Posterior vena cava (tissue), 2 donors: ENCODE data around the gene CPVL. TPM values are rescaled to one million over a fixed set of nuclear protein-coding genes. Genes with fewer than 3 reads are reported as not detected.

Source experiments
- DNase-seq: peaks from one replicate; pipeline ENCODE4 v3.0.0-alpha.2; 2020; ENCODE audit warnings: low spot score
- intact Hi-C, 2 donors: fragments of 100-400 bp; cut with DNase I; formaldehyde crosslinking; loops; one replicate each; pipeline versions ENCODE4 v1.14.1 to v1.14.2; 2022 to 2023
- total RNA-seq, 2 donors: library from RNA; stranded (reverse); fragmentation: NEBNext Ultra II Directional; extraction: Animal tissue kit (Norgen Biotek cat#: 25700); gene quantifications; one replicate each; pipeline ENCODE4 v1.2.1, GENCODE V29; 2021
- donor health status: DM: yes; HTN: yes; CAD: no.
- donor health status: DM: yes; HTN: yes; CAD: no.

The CPVL gene
- total RNA-seq, 2 donors from 2014 or later = 23.8 to 44.9 TPM

DNA sequence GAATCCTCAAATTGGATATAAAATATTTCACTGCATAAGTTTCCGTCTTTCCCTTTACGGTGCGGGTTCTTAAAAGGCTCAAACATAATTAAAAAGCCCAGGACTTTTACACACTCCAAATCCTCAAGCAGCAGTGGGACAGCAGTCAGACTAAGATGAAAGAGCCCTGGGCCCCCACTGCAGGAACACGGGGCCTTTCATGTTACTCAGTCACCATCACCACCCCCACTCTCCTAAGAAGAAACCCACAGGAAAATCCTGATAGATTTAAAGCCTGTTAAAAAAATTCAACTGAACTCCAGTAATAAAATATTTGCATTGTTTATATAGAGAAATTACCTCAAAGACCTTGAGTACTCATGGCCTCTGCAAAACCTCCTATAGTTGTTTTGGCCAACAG is 114.2 kb downstream of the CPVL start:
- intact Hi-C loops = no loop called here
- DNase-seq = no peak

DNA sequence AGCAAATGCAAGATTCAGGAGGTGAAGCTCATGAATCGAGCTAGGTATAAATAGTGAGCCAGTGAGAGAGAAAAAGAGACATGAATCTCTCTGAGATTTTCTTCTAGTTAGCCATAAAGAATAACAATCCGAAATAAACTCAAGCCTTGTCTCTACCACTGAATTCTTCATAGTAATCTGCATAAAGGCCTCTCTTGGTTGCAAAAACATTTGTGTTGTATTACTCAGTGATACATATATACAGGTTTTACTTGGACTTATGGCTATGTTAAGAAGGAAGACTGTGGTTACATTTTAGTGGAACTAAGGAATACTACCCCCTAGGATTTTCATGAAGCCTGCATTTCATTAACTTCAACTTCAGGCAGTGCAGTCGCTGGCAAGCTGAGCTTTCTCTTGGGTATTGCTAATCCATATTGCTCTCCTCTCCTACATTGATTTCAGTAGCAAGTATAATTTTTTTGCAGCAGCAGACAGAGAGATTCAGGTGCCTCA is 115.5 kb downstream of the CPVL start:
- intact Hi-C loops = no loop called here
- DNase-seq = no peak

DNA sequence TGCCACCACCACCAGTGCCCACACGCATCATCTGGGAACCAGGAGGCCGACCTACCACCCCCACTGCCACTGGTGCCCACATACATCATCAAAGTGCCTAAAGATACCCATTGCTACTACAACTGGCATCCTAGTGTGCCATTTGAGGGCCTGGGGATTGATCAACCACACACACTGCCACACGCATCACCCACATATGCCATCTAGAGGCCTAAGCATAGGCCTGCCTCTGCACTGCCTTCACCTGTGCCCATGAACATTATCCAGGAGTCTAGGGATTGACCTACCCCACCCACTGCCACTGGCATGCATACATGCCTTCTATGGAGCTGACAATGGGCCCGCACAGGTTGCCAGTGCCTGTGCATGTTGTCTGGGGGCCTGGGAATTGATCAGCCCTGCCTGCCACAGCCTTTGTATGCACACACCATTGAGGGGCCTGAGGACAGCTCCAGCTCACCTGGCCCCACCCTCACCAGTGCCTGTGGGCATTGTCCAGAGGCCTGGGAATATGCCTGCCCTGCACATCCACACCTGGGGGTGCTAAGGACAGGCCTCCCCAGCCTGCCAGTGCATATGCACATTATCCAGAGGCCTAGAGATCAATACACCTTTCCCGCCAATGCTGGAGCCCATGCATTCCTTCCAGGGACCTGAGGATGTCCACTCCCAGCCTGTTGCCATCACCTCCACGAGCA is 123.9 kb downstream of the CPVL start:
- intact Hi-C loops = no loop called here
- DNase-seq = no peak

DNA sequence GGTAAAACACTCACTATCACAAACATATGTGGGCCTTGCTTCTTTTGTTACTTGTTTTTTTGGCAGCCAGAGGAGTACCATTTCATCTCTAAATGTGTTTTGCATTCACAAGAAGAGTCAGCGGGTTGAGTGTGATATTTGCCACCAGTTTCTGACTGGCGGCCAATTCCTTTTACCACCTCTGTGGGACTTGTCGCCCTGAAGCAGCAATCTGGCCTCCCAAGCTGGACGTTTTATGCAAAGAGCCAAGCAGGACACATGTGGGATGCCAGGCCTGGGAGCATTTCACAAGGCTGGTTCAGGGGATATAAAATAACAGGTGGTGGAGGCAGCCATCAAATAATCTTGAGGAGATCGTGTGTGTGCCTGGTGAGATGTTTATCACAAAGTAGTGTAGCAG is 126.4 kb downstream of the CPVL start:
- DNase-seq = no peak
- intact Hi-C loops = loop anchor here in 1 of 2 donors (10.0 kb wide), 1 partner anchor 95 kb away; no protein-coding TSS in a partner anchor

DNA sequence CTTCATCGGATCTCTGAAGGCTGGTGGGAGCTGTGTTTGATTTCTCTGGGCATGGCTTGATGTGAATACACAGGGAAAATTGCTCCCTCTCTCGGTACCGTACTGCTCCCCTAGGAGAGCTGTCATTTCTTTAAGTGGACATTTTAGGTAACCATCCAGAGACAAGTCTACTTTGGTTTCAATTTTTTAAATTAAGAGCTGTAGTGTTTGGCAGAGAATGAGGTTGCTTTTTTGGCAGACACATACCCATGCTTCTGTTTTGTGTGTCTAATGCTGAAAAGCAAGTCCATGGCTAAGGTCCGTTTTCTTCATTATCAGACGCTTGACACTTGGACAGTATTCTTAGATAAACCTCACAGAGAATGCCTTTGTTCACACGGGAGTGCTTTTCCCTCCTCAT is 127.0 kb downstream of the CPVL start:
- intact Hi-C loops = loop anchor here in 1 of 2 donors (10.0 kb wide), 1 partner anchor 95 kb away; no protein-coding TSS in a partner anchor
- no peak for DNase-seq

DNA sequence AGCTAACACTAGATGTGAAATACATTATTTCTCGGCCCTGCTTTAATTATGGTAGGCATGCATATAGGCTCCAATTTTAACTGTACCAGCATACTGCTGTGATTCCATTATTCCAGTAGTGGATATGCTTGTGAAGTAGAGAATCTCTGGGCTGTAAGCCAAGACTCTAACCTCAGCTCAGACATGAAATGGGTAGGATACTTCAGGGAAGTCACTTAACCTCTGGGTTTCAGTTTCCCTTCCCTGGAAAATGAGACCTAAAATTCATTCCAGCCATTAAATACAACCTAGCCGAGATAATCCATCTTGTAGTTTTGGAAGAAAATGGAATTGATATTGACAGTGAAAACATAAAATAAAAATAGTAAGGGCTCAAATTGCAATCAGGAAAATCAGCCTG is 128.6 kb downstream of the CPVL start:
- DNase-seq = no peak
- intact Hi-C loops = loop anchor here in 1 of 2 donors (10.0 kb wide), 1 partner anchor 93 kb away; no protein-coding TSS in a partner anchor

DNA sequence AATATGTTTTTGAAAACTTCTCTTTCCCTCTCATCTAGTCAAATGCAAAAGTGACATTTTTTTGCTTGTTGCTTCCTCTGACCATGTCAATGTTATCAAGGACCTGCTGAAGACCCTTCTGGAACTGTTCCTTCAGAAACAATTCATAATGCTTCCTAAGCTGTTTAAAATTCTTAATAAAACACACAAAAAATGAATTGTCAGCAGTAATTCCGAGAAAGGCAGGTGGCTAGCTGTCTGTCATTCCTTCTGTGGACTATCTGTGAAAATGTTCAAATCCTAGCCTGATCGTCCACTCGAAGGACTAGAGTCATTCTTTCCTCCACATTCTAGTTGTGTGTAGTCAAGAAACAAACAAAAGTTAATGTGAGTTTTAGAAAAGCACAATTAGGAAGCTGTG is 131.6 kb downstream of the CPVL start:
- no peak for DNase-seq
- intact Hi-C loops = loop anchor here in 1 of 2 donors (10.0 kb wide), 1 partner anchor 90 kb away; no protein-coding TSS in a partner anchor

DNA sequence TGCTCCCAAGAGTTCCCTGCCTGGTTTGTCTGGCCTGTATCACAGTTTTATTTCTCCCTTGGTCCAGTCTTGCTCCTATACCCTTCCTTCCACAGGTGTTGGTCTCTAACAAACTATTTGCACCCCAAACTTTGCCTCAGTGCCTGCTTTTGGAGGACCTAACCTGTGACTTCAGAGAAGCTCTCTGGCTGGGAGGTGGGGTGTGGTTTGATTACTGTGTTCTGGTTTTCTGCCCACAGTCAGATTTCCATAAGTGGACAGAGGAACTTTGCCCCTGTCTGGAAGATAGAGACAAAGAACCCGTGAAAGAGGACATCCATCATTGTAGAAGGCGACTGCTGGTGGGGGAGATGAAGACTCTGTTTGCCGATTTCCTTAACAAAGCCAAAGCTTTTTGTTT is 132.4 kb downstream of the CPVL start:
- intact Hi-C loops = loop anchor here in 1 of 2 donors (10.0 kb wide), 1 partner anchor 89 kb away; no protein-coding TSS in a partner anchor
- DNase-seq = no peak

DNA sequence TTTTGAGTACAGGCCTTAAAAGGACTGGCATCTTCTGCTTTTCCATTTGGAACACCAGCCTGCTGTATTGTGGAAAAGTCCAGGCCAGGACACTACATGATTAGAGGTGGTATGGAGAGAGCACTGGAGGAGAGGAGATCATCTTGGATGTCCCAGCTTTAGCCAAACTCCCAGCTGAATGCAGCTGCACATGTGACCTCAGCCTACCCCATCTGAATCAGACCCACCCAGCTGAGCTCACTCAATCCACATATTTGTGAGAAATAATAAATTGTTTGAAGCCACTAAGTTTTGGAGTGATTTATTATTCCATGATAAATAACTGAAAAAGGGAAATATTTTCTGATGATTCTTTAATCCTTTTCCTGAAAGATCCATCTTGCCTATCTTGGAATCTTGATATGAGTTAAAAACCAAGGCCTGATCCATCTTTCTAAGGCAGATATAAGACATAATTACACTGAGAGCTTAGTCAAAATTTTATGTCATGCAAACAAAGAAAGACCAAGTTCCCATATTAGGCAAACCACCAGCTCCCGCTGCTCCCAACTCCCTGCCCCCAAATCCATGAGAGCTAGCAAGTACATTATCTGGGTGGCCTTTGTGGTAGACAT is 133.1 kb downstream of the CPVL start:
- DNase-seq = no peak
- intact Hi-C loops = loop anchor here in 1 of 2 donors (10.0 kb wide), 1 partner anchor 88 kb away; no protein-coding TSS in a partner anchor

DNA sequence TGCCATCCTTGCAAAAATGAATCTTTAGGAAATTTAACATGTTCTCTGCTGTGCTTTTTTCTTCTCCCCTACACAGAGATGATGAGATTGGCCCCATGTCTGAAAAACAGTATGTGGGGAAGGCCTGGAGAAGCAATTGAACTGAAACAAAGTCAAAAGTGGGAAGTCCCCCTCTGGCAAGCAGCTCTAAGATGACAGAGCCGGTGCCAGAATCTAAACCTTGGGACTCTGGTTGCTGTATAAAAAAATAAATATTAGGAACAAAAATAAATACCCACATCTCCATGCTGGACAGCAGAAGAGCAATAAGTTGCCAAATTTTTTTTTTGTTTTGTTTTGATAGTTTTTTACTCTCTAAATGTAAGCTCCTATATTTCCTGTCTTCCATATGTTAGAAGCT is 136.4 kb downstream of the CPVL start:
- DNase-seq = no peak
- intact Hi-C loops = loop anchor here in 1 of 2 donors (10.0 kb wide), 1 partner anchor 85 kb away; no protein-coding TSS in a partner anchor

DNA sequence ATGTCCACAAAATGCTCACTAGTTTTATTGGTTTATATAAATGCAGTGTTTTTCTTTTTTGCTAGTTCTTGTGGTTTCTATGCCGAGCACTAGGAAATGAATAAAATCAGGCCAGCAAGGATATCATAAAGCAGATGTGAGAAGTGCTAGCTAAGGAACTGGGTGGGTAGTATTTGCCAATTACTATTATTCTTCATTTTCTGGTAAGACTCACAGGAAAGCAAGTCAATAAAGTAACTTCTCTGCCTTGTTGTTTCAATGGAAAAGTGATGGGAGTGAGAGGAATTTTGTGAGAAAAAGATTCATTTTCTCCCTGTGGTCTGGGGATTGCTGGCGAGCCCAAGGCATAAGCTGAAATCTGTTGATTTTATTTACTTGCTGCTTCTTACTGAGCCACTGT is 137.7 kb downstream of the CPVL start:
- DNase-seq = no peak
- intact Hi-C loops = no loop called here

DNA sequence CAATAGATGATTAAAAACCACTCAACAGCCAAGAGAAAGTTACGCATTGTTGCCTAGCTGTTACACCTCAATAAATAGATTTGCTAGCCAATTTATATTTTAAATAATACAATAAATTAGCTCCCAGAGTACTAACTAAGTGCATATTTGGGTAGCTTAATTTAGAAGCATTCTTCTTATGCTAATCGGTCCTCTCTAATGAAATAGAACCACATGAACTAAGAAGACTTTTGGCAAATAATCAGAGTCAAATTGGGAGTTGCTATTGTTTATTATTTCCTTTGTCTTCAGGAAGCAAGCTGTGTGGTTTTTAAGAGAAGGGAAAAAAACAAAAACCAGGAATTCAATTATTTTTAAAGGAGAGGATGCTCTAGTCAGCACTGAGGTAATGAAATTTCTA is 139.2 kb downstream of the CPVL start:
- no peak for DNase-seq
- intact Hi-C loops = no loop called here

DNA sequence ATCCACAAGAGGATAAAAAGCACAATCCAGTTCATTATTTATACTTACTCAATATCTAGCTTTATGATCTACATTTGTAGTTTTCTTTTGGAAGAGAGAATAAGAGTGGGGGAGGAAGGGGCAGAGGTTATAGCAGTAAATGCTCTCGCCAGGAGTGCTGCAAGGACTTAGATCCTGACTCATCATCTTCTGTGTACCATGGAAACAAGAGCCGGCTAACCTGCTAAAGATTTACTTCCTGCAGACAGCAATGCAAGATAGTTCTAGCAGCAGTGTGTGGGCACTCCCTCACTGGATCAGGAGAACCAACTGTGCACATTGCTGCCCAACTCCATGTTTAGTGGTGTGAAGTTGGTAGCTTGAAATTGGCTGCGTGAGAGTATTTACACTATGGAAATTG is 140.5 kb downstream of the CPVL start:
- DNase-seq = no peak
- intact Hi-C loops = no loop called here

DNA sequence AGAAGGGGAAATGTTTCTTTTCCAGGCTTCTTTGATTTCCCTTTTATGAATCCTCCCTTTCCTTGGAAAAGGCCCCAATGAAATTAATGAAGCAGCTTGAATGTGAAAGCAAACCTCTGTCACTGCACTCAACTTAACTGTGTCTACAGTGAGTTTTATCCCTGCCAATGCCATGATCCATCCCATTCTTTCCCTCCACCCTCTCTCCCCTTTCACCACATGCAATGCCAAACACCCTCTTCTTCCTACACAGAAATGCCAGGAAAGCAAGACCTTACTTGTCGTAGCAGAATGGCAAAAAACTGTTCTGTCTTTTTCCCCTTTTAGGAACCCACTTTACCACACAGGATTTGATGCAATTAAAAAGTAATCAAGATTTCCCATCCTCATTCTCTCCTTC is 140.9 kb downstream of the CPVL start:
- no peak for DNase-seq
- intact Hi-C loops = no loop called here

DNA sequence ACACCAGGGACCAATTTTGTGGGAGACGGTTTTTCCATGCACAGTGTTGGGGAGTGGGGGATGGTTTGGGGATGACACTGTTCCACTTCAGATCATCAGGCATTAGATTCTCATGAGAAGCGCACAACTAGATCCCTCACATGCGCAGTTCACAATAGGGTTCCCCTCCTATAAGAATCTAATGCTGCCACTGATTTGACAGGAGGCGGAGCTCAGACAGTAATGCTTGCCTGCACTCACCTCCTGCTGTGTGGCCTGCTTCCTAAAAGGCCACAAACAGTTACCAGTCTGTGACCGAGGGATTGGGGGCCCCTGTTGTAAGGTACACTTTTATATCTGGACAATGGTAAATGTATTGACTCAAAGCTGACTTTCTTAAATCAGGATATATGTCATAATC is 142.6 kb downstream of the CPVL start:
- intact Hi-C loops = no loop called here
- no peak for DNase-seq

DNA sequence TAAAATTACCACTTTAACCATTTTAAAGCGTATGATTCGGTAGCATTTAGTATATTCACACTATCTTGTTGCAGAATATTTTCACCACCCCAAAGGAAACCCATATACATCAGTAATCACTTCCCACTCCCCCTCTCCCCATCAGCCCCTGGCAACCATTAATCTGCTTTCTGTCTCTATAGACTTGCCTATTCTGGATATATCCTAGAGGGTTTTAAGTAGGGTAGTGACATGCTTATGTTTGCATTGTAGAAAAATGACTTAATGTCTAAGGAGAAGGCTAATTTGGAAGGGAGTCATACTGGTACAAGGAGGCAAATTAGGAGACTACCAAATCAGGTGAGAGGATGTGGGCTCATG is 145.6 kb downstream of the CPVL start:
- intact Hi-C loops = no loop called here
- DNase-seq = no peak

DNA sequence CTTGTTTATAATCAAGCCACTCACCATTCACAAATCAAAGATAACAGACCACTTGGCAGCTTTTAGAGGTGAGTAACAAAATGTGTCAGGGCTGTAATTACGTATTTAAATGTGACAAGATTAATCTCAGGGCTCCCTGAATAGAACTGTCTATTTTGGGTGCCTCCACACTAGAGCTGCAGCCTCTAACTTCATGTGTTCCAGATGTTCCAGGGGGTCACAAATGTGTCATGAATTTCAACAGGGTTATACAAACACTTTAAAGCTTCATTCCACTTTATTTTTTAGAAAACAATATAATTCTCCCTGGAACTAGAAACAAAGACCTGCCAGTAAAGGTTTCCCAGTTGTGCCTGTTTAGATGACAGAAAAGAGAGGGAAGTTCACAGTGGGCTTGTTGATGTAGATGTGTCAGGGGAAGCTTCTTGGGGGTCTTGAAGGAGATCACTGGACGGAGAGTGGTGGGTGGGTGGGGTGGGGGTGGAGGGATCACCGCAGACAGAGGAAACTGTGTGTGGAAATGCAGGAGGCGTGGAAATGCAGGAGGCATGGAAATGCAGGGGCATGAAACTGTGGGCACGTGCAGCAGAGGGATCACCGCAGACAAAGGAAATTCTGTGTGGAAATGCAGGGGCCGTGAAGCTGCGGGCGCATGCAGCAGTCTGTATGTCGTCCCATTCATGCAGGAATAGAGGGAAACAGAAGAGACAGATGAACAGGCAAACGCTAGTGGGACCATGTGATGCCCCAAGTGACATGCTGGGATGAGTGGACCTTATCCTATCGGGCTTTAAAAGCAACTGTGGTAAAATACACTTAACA is 146.2 kb downstream of the CPVL start:
- DNase-seq = no peak
- intact Hi-C loops = no loop called here

DNA sequence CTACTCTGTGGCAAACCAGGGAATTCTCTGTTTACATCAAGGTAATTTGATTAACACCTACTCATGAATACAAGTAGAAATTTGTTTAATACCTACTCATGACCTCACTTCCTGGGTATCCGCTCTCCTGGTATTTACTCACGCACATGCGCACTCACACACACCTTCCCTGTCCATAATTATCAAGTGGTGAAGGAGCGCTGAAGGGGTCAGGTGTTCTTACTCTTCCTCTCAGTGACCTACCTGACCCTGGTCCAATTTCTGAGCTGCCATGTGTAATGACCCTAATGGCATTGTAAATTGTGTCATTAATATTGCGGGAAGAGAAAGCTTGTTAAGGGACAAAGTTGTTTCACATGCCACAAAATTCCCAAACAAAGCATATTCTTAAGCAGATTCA is 146.9 kb downstream of the CPVL start:
- DNase-seq = no peak
- intact Hi-C loops = no loop called here

DNA sequence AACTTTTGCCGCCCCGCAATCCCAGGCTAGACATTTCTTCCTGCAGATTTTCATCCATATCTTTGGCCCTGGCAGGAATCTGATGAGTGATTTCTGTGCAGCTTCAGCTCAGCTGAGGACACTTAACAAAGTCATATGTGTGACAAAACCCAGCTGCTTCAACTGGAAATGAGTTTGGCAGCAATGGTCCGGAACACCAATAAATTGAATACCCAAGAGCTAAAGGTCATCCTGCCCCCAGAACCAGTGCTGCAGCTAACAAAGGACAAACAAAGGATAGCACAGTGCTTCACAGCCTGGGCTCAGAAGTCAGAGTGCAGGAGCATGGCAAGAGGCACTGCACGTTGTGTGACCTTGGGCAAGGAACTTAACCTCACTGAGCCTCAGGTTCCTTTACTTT is 148.2 kb downstream of the CPVL start:
- no peak for DNase-seq

DNA sequence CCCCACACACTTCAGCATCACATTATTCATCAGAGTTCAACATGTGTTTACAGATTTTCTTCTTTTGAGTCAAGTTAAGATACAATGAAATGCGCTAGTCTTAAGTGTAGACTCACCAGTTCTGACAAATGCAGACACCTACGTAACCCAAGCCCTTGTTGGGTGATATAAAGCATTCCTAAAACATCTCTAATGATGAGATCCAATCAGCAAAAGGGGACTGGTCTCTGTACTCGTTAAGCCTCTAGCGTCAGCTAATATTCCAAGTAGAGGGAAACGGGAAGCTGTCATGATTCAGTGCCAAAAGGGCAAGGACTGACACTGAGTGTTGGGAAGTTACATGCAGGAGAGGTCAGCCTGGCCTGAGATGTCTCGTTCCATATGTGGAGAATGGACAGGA is 149.5 kb downstream of the CPVL start:
- intact Hi-C loops = no loop called here
- DNase-seq = no peak

More for the DNA sequence above, 148.2 kb downstream of the CPVL start:
- intact Hi-C loops = no loop called here
